Measurements from ENCODE around the gene EFNA3.

DNA sequence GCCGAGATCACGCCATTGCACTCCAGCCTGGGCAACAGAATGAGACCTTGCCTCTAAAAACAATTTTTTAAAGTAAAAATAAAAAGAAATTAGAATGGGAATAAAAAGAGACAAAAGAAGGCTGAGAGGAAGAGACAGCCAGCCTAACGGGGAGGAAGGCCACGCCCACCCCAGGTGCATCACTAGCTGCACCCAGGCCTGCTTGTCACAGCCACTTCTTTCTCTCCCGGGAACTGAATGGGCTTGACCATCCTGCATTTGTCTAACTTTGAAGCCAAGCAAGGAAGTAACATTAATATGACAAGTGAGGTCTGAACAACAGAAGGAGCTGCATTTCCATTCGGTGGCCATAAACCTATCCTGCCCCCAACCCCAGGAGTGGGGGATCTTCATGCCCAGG is 28.2 kb downstream of the EFNA3 start:
- no peak for TF ChIP-seq EZH2 (IDR thresholded peaks at IDR 0.05; ENCODE audit: low read length, missing control alignments)
- TF ChIP-seq, protein P1, sequence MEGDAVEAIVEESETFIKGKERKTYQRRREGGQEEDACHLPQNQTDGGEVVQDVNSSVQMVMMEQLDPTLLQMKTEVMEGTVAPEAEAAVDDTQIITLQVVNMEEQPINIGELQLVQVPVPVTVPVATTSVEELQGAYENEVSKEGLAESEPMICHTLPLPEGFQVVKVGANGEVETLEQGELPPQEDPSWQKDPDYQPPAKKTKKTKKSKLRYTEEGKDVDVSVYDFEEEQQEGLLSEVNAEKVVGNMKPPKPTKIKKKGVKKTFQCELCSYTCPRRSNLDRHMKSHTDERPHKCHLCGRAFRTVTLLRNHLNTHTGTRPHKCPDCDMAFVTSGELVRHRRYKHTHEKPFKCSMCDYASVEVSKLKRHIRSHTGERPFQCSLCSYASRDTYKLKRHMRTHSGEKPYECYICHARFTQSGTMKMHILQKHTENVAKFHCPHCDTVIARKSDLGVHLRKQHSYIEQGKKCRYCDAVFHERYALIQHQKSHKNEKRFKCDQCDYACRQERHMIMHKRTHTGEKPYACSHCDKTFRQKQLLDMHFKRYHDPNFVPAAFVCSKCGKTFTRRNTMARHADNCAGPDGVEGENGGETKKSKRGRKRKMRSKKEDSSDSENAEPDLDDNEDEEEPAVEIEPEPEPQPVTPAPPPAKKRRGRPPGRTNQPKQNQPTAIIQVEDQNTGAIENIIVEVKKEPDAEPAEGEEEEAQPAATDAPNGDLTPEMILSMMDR (conservative IDR thresholded peaks at IDR 0.05 in 1 of 2, IDR thresholded peaks at IDR 0.05 in 1 of 2; ENCODE audit: low read depth in 1 of 2, low read length in 2 of 2), result no peak
